ENCODE results near the gene ZSCAN5B.
"Not testable (repeated sequence)": the region's sequence is repeated elsewhere in the genome, so short reads cannot be mapped to it uniquely, and the experiment has no call there.

The ZSCAN5B gene, protein sequence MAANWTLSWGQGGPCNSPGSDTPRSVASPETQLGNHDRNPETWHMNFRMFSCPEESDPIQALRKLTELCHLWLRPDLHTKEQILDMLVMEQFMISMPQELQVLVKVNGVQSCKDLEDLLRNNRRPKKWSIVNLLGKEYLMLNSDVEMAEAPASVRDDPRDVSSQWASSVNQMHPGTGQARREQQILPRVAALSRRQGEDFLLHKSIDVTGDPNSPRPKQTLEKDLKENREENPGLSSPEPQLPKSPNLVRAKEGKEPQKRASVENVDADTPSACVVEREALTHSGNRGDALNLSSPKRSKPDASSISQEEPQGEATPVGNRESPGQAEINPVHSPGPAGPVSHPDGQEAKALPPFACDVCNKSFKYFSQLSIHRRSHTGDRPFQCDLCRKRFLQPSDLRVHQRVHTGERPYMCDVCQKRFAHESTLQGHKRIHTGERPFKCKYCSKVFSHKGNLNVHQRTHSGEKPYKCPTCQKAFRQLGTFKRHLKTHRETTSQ

DNA sequence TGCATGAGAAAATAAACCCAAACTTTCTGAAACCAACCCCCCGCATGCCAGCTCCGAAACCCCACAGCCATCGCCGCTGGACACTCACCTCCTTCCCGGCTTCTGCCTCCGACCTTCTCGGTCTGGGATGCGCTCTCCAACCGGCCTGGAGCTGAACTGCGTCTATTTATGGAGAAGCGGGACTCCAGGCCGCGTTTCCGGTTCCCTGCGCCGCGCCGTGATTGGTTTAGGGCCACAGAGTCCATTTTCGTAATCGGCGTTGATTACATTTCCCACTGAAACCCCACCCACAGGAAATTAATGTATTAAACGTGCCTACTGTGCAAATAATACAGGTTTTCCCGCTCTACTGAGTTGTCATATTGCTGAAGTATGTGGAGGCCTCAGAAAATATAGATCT lies at the start of gene ZSCAN5B:
Gene ZSCAN5B, minus strand, starts transcription at position 138 of the 400 bp plus-strand sequence. CDS start 4,731 bp downstream, outside the sequence.
- not testable (repeated sequence) for DNase-seq

DNA sequence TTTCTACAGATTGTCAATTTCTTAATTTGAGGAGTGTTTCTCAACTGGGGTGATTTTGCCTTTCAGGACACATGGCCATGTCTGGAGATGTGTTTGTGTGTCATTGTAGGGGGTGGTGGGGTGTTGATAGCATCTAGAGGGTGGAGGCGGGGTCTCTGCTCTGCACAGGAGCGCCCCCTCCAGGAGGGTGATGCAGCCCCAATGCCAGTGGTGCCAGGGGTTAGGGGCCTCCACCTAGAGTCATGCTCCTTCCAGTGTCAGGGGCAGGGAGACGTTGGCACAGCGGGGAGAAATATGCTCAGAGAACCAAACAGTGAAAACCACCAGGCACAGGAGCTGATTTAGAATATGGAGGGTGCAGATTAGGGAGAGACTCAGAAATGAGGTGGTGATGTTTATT lies 48.2 kb upstream of the ZSCAN5B start:
- not testable (repeated sequence) for DNase-seq

DNA sequence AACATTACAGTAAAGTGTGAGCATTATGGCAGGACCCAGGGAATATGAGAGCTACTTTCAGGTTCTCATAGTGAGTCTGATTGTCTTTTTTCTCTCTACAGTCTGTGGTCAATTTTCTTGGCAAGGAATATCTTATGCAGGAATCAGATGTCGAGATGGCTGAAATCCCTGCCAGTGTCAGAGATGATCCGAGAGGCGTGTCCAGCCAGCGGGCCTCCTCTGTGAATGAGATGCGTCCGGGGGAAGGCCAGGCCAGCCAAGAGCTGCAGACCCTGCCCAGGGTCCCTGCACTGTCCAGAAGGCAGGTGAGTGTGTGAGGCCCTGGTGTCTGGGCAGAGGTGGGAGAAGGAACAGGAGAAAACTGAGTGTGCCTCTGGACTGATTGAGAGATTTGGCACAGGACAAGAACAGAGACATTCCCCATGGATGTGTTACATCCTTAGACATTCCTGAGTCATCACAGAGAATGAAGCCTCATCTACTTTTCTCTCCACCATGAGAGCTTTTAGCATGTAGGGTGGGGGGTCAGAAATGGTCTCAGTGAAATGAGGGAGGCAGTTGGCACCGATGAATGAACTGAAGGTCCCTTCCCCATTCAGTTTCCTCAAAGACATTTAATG lies 47.6 kb upstream of the ZSCAN5B start:
- DNase-seq: no peak

DNA sequence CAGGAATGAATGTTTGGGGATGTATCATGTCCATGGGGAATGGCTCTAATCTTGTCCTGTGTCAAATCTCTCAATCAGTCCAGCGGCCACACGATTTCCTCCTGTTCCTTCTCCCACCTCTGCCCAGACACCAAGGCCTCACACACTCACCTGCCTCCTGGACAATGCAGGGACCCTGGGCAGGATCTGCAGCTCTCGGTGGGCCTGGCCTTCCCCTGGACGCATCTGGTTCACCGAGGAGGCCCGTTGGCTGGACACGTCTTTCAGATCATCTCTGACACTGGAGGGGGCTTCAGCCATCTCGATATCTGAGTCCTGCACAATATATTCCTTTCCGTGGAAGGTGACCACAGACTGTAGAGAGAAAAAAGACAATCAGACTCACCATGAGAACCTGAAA lies 25.9 kb upstream of the ZSCAN5B start:
- no peak for DNase-seq

DNA sequence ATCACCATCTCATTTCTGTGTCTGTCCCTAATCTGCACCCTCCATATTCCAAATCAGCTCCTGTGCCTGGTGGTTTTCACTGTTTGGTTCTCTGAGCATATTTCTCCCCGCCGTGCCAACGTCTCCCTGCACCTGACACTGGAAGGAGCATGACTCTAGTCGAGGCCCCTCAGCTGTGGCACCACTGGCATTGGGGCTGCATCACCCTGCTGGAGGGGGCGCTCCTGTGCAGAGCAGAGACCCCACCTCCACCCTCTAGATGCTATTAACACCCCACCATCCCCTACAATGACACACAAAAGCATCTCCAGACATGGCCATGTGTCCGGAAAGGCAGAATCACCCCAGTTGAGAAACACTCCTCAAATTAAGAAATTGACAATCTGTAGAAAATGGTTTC lies 25.3 kb upstream of the ZSCAN5B start:
- no peak for DNase-seq

DNA sequence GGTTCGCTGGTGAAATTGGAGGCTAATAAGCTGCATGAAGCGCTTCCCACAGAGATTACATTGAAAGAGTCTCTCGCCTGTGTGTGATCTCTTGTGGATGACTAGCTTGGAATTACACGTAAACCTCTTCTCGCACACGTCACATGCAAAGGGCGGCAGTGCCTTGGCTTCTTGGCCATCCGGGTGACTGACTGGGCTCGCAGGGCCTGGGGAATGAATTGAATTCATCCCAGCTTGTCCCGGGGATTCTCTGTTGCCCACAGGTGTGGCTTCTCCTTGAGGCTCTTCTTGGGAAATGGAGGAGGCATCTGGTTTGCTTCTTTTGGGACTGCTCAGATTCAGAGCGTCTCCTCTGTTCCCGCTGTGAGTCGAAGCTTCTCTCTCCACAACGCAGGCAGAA lies 24.3 kb upstream of the ZSCAN5B start:
- no peak for DNase-seq

DNA sequence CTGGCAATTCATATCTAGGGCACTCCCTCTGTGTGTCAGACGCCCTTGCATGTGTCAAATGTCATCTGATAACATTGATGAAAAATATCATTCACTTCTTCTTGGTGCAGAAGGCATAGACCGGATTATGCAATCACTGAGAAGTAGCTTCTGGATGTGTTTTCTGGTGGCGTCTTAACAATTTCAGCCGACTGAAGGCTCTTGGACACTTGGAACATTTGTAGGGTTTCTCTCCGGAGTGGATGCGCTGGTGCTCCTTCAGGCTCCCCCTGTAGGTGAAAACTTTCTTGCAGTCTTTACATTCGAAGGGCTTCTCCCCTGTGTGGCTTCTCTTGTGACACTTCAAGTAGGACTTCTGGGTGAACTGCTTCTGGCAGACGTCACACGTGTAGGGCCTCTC lies 23.9 kb upstream of the ZSCAN5B start:
- not testable (repeated sequence) for DNase-seq

DNA sequence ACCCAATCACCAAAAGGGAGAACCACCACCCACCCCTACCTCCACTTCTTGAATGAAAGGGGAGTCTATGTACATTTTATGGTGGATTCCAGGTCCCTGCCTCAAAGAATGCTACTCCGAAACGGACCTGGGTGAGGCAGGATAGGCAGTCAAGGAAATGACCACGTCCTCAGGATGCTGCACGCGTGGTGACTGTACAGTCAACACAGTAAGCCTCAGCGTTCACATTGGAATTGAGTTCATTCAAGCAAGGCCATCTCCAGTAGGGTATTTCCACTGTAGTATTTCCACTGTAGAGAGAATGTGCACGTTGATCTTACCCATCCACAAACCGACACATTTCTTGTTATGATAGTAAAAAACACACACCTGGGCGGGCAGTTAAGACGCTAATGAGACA lies 21.4 kb upstream of the ZSCAN5B start:
- DNase-seq: no peak

DNA sequence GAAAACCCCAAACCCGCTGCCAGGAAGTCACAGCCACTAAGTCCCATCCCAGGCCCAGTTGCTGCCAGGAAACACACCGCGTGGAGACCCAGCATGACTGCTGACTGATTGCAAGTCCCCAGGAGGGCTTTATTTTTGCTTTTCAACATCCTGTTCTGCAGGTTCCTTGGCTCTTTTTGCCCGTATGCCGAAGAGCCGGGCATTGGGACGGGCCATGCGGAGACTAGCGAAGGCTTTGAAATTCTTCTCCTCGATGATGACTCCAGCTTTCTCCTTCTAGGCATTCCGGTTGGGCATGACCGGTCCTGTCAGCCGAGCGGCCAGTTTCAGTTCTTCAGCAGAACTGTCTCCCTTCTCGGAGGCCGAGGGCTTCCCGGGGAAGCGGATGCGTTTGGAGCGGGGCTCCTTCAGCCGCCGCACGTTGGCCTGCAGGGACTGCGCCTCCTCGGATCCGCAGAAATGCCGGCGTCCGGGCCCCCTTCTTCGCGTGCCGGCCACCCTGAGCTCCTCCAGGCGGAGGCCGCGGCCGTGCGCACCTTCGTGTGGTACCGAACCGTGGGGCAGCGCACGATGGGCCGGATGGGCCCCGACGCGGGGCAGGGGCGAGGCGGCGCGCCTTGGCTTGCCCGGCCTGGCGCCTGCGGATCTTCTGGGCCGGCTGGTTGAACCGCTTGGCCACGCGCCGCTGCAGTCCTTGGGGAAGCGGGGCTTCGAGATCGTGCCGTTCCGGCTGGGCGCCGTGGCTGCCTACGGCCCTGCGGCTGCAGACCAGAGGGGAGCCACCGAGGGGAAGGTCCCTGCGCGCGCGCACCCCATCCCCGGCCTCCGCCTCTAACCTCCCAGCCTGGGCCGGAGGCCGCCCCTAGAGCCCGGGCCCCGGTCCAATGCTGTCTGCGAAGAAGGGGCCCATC lies 19.7 kb upstream of the ZSCAN5B start:
- no peak for DNase-seq

DNA sequence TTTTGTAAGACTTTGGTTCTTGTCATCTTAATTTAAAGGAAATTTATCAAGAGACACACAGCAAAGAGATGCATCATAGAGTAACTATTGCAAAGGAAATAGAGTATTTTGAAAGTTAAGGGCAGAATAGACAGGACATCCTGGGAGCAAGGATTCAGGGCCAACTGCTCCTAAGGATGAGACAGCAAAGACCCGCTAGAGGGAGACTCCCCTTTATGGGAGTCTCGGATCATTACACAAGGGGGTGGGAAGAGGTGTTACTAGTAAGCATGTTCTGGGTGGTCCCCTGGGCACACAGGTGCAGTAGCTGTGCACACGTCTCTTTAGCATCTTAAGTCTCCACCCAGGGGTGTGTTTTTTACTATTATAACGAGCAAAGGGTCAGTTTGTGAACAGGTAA lies 14.1 kb upstream of the ZSCAN5B start:
- DNase-seq: no peak

DNA sequence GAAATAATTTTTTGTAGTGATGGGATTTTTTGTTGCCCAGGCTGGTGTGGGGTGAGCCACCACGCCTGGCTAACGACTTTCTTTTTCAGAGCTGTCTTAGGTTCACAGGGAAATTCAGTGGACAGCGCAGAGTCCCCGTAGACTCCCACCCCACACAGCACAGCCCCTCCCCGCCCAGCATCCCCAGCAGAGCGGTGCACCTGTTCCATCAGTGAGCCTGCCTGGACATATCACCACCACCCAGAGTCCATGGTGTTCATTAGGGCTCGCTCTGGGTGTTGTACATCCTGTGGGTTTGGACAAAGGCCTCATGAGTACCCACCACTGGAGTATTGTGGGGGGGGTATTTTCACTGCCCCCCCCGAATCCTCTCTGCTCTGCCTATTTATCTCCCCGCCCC lies 12.5 kb upstream of the ZSCAN5B start:
- DNase-seq: not testable (repeated sequence)

DNA sequence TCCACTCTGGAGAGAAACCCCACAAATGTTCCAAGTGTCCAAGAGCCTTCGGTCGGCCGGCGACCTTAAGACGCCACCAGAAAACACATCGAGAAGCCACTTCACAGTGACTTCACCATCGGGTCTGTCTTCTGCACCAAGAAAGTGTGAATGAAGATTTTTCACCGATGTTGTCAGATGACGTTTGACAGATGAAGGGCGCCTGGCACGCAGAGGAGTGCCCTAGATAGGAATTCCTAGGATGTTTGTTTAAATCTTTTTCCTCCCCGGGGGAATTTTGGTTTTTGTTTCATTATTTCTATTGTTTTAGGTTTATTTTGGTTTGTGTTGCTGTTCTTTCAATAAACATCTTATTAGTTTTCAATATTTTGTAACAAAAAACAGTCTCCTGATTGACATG lies 11.5 kb upstream of the ZSCAN5B start:
- no peak for DNase-seq

DNA sequence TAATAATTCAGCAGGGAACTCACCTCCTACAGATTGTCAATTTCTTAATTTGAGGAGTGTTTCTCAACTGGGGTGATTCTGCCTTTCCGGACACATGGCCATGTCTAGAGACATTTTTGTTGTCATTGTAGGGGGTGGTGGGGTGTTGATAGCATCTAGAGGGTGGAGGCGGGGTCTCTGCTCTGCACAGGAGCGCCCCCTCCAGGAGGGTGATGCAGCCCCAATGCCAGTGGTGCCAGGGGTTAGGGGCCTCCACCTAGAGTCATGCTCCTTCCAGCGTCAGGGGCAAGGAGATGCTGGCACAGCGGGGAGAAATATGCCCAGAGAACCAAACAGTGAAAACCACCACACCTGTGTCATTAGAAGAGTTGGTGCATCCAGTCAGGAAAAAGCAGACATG lies 10.0 kb upstream of the ZSCAN5B start:
- not testable (repeated sequence) for DNase-seq

DNA sequence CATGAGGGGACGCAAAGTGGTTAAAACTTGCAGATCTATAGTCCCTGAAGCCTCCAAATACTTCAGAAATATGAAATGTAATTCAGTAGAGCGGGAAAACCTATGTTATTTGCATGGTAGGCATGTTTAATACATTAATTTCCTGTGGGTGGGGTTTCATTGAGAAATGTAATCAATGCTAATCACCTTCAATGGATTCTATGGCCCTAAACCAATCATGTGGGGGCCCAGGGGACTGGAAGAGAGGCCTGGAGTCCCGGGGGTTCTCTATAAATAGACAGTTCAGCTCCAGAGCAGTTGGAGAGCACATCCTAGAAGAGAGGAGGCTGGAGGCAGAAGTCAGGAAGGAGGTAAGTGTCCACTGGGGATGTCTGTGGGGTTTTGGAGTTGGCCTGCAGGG lies 4.4 kb upstream of the ZSCAN5B start, which contains the start of gene ZSCAN5C:
Gene ZSCAN5C, plus strand, starts transcription at position 301 of the 400 bp plus-strand sequence. CDS start 3,641 bp downstream, outside the sequence.
- no peak for DNase-seq

DNA sequence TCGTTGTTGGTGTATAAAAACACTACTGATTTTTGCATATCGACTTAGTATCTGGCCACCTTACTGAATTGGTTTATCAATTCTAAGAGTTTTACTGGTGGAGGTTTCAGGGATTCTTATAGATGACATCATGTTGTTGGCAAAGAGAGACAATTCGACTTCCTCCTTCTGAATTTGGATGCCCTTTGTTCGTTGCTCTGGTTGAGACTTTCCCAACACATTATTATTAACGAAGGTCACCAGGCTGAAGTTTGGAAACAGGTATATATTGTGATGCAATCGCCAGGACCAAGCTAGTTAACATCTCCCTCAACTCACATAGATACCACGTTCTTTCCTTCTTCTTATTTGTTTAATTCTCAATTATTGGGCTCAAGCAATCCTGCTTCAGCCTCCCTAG lies 2.1 kb upstream of the ZSCAN5B start:
- no peak for DNase-seq

DNA sequence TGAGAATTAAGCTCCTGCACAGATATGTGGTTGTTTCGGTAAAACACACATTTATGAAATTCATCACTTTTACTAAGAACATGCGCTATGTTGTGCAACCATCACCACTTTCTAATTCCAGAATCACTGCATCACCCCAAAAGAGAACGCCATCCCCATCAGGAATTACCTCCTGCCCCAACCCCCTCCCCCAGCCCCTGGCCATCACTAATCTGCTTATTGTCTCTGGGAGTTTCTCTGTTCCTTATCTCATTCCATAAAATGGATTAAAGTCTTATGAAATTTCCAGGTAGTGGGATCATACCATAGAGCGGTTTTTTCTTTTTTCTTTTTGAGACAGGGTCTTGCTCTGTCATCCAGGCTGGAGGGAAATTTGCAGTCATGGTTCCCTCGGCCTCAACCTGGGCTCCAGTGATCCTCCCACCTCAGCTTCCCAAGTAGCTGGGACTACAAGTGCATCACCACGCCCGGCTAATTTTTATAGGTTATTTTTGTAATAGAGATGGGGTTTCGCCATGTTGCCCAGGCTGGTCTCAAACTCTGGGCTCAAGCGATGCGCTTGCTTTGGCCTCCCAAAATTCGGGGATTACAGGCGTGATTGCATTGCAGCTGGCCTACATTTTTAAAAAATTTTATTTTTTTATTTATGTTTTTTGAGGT lies 3.5 kb downstream of the ZSCAN5B start:
- DNase-seq: no peak

DNA sequence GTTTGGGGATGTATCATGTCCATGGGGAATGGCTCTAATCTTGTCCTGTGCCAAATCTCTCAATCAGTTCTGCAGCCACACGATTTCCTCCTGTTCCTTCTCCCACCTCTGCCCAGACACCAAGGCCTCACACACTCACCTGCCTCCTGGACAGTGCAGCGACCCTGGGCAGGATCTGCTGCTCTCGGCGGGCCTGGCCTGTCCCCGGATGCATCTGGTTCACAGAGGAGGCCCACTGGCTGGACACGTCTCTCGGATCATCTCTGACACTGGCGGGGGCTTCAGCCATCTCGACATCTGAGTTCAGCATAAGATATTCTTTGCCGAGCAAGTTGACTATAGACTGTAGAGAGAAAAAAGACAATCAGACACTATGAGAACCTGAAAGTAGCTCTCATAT lies 5.9 kb downstream of the ZSCAN5B start:
- no peak for DNase-seq

DNA sequence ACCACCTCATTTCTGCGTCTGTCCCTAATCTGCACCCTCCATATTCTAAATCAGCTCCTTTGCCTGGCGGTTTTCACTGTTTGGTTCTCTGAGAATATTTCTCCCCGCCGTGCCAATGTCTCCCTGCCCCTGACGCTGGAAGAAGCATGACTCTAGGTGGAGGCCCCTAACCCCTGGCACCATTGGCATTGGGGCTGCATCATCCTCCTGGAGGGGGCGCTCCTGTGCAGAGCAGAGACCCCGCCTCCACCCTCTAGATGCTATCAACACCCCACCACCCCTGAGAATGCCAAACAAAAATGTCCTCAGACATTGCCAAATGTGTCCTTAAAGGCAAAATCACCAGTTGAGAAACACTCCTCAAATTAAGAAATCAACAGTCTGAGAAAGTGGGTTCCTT lies 6.5 kb downstream of the ZSCAN5B start:
- DNase-seq: no peak

DNA sequence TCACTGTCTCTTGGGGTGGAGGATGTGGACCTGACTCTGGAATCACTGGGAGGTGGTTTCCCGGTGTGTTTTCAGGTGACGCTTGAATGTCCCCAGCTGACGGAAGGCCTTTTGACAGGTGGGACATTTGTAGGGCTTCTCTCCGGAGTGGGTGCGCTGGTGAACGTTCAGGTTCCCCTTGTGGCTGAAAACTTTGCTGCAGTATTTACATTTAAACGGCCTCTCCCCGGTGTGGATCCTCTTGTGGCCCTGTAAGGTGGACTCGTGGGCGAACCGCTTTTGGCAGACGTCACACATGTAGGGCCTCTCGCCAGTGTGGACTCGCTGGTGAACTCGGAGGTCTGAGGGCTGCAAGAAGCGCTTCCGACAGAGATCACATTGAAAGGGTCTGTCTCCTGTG lies 7.8 kb downstream of the ZSCAN5B start:
- DNase-seq: no peak

DNA sequence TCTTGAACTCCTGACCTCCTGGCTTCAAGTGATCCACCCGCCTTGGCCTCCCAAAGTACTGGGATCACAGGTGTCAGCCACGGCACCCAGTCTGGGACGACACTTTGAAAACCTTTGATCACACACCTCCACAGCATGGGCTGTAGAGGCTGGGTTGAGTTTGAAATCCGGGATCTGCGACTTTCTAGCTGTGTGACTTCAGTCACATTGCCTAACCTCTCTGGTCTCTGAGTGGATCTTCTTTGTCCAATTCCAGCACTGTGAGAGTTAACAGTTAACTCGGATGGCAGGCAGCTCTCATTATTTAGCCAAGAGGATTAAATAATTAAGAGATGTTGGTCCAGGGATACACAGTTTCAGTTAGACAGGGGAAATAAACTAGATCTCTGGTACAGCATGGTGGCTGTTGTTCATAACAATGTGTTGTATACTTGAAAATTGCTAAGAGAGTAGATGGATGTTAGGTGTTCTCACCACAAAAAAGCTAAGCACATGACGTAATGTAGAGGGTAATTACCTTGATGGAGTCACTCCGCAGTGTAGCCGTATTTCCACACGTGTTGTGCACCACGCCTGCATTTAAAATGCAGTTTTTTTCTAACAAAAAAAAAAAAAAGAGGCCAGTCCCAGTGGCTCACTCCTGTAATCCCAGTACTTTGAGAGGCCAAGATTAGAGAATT lies 19.9 kb downstream of the ZSCAN5B start:
- no peak for DNase-seq

DNA sequence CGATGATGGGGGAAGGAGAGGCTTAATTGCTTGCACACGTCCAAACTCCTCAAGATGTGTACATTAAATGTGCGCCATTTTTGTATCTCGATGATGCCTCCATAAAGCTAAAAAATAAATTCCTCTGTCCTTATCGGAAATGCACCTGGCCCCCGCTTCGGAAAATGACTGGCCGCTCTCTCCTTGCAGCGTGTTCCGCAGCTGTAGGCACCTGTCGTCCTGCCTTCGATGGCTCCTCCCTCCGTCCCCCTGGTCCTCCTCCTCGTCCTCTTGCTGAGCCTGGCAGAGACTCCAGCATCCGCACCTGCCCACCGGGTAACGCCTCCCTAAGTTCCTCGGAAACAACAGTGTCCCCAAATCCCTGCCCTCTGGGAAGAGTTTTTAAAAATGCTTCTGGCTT lies 20.7 kb downstream of the ZSCAN5B start:
- no peak for DNase-seq

DNA sequence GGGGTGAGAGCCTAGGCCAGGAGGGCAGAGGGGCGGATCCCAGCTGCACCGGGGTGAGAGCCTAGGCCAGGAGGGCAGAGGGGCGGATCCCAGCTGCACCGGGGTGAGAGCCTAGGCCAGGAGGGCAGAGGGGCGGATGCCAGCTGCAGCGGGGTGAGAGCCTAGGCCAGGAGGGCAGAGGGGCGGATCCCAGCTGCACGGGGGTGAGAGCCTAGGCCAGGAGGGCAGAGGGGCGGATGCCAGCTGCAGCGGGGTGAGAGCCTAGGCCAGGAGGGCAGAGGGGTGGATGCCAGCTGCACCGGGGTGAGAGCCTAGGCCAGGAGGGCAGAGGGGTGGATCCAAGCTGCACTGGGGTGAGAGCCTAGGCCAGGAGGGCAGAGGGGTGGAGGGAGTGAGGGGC lies 21.3 kb downstream of the ZSCAN5B start:
- not testable (repeated sequence) for DNase-seq

All from CD4-positive, alpha-beta T cell treated with Interleukin-17A for 4 hours (primary cell).